ENCODE measurements around the gene SDK1. TPM values are rescaled to one million over a fixed set of nuclear protein-coding genes. Genes with fewer than 3 reads are reported as not detected.

The SDK1 gene
- polyA plus RNA-seq, 12 donors = 1.7 to 5.8 (median 2.8) TPM; not detected in 1

GRCh38 chr7:3289996-3290395 is 11.1 kb upstream of the SDK1 start:
- DNase-seq = no peak

GRCh38 chr7:3292694-3293093 is 8.4 kb upstream of the SDK1 start:
- no peak for DNase-seq

- no peak for DNase-seq
Observed at GRCh38 chr7:3294432-3295100, 6.5 kb upstream of the SDK1 start.

- DNase-seq = no peak
Observed at GRCh38 chr7:3297105-3297819, 3.8 kb upstream of the SDK1 start.

GRCh38 chr7:3300221-3300650 is 816 bp upstream of the SDK1 start:
- DNase-seq = peak; percentile 10

- DNase-seq = no peak
Observed at GRCh38 chr7:3301449-3301731, 338 bp downstream of the SDK1 start.

GRCh38 chr7:3301831-3302618 is 973 bp downstream of the SDK1 start:
- peak; percentile 16 for DNase-seq

GRCh38 chr7:3302681-3303320 is 1.7 kb downstream of the SDK1 start:
- no peak for DNase-seq

GRCh38 chr7:3304131-3304530 is 3.1 kb downstream of the SDK1 start:
- DNase-seq = no peak

- DNase-seq = no peak
Observed at GRCh38 chr7:3307435-3307834, 6.4 kb downstream of the SDK1 start.

- no peak for DNase-seq
Observed at GRCh38 chr7:3309140-3309539, 8.1 kb downstream of the SDK1 start.

- DNase-seq = no peak
Observed at GRCh38 chr7:3309956-3310355, 8.9 kb downstream of the SDK1 start.

- no peak for DNase-seq
Observed at GRCh38 chr7:3310884-3311283, 9.8 kb downstream of the SDK1 start.

GRCh38 chr7:3312583-3312982 is 11.5 kb downstream of the SDK1 start:
- no peak for DNase-seq

- no peak for DNase-seq
Observed at GRCh38 chr7:3318874-3319273, 17.8 kb downstream of the SDK1 start.

GRCh38 chr7:3321206-3321605 is 20.2 kb downstream of the SDK1 start:
- no peak for DNase-seq

GRCh38 chr7:3321745-3322144 is 20.7 kb downstream of the SDK1 start:
- no peak for DNase-seq

GRCh38 chr7:3326246-3326645 is 25.2 kb downstream of the SDK1 start:
- no peak for DNase-seq

GRCh38 chr7:3327099-3327498 is 26.0 kb downstream of the SDK1 start:
- DNase-seq = no peak

GRCh38 chr7:3327655-3328054 is 26.6 kb downstream of the SDK1 start:
- no peak for DNase-seq

GRCh38 chr7:3332308-3332707 is 31.3 kb downstream of the SDK1 start:
- no peak for DNase-seq

- no peak for DNase-seq
Observed at GRCh38 chr7:3333861-3334260, 32.8 kb downstream of the SDK1 start.

Measured in muscle of arm (tissue), 12 donors.